HEK293T (cell line): ENCODE results near the gene EHMT2.
"Not testable (repeated sequence)": the region's sequence is repeated elsewhere in the genome, so short reads cannot be mapped to it uniquely, and the experiment has no call there.

Experiments
- CTCF ChIA-PET: fragments of 350-600 bp; formaldehyde crosslinking; extraction: SDS; loops from one replicate; lab custom pipeline; 2021; ENCODE audit warnings: antibody characterized with exemption, inconsistent platforms; lab: Yijun Ruan, JAX
- POLR2A ChIA-PET: fragments of 350-600 bp; formaldehyde crosslinking; extraction: SDS; loops from one replicate; lab custom pipeline; 2020; ENCODE audit warnings: antibody characterized with exemption, inconsistent platforms; lab: Yijun Ruan, JAX
- DNase-seq: peaks from one replicate; pipeline ENCODE4 v3.0.0; 2012; ENCODE audit warnings: mixed read lengths; ENCODE audit errors: extremely low spot score
- ARNT ChIP-seq: fragments of 450-650 bp; IDR thresholded peaks from 2 replicates; pipeline ENCODE4 v1.6.1; 2017; ENCODE audit warnings: mild to moderate bottlenecking
- BHLHE40 ChIP-seq: fragments of 450-650 bp; IDR thresholded peaks from 2 replicates; pipeline ENCODE4 v1.6.1; 2016; ENCODE audit warnings: mild to moderate bottlenecking, moderate library complexity, borderline replicate concordance
- CTBP1 ChIP-seq: fragments of 450-650 bp; IDR thresholded peaks from 2 replicates; pipeline ENCODE4 v1.6.1; 2016; ENCODE audit warnings: borderline replicate concordance
- ELF4 ChIP-seq: fragments of 450-650 bp; IDR thresholded peaks from 2 replicates; pipeline ENCODE4 v1.6.1; 2017; ENCODE audit warnings: antibody characterized with exemption
- FOXA1 ChIP-seq: fragments of 450-650 bp; IDR thresholded peaks from 2 replicates; pipeline ENCODE4 v1.6.1; 2016; ENCODE audit warnings: mild to moderate bottlenecking
- FOXK2 ChIP-seq: fragments of 450-650 bp; IDR thresholded peaks from 2 replicates; pipeline ENCODE4 v1.6.1; 2016; ENCODE audit warnings: mild to moderate bottlenecking
- FOXM1 ChIP-seq: fragments of 450-650 bp; IDR thresholded peaks from 2 replicates; pipeline ENCODE4 v1.6.1; 2017; ENCODE audit warnings: mild to moderate bottlenecking, borderline replicate concordance
- HDGF ChIP-seq: fragments of 450-650 bp; IDR thresholded peaks from 2 replicates; pipeline ENCODE4 v1.6.1; 2017; ENCODE audit warnings: antibody characterized with exemption, borderline replicate concordance
- L3MBTL2 ChIP-seq: fragments of 450-650 bp; conservative IDR thresholded peaks from 2 replicates; pipeline ENCODE4 v1.6.1; 2016; ENCODE audit warnings: mild to moderate bottlenecking
- LEF1 ChIP-seq: fragments of 450-650 bp; IDR thresholded peaks from 2 replicates; pipeline ENCODE4 v1.6.1; 2017; ENCODE audit warnings: mild to moderate bottlenecking, borderline replicate concordance
- NFRKB ChIP-seq: fragments of 450-650 bp; IDR thresholded peaks from 2 replicates; pipeline ENCODE4 v1.6.1; 2016; ENCODE audit warnings: mild to moderate bottlenecking, moderate library complexity
- PKNOX1 ChIP-seq: fragments of 450-650 bp; IDR thresholded peaks from 2 replicates; pipeline ENCODE4 v1.6.1; 2016
- SP1 ChIP-seq: fragments of 450-650 bp; IDR thresholded peaks from 2 replicates; pipeline ENCODE4 v1.6.1; 2017
- SUZ12 ChIP-seq: fragments of 450-650 bp; IDR thresholded peaks from 2 replicates; pipeline ENCODE4 v1.6.1; 2016; ENCODE audit warnings: mild to moderate bottlenecking
- TARDBP ChIP-seq: fragments of 450-650 bp; IDR thresholded peaks from 2 replicates; pipeline ENCODE4 v1.6.1; 2016
- ZNF384 ChIP-seq: fragments of 450-650 bp; IDR thresholded peaks from 2 replicates; pipeline ENCODE4 v1.6.1; 2016

EHMT2 gene

GRCh38 chr6:31838968-31839367 lies 58.5 kb downstream of the EHMT2 start:
- ChIA-PET CTCF (interaction anchor here (0.8 to 1.0 kb wide), 2 partner anchors 84 to 114 kb away, joined by 3 to 5 read pairs; no protein-coding TSS in a partner anchor), POLR2A (interaction anchor here (0.9 to 12.0 kb wide), 5 partner anchors 8 to 34 kb away, joined by 4 to 104 read pairs (median 5); partner anchors contain the start of genes HSPA1A, HSPA1L, LSM2 and NEU1)
- TF ChIP-seq FOXA1 = no peak
- TF ChIP-seq PKNOX1 = no peak
- TF ChIP-seq LEF1 = no peak
- TF ChIP-seq HDGF = no peak
- no peak for TF ChIP-seq CTBP1
- no peak for DNase-seq

- CTCF ChIA-PET, DNase-seq: not testable (repeated sequence)
- POLR2A ChIA-PET = interaction anchor here (0.9 to 12.0 kb wide), 4 partner anchors 9 to 28 kb away, joined by 4 to 104 read pairs (median 16); partner anchors contain the start of genes HSPA1A, HSPA1B, HSPA1L and NEU1
Measured at GRCh38 chr6:31838114-31838553, 59.4 kb downstream of the EHMT2 start.

GRCh38 chr6:31837369-31838113 lies 60.0 kb downstream of the EHMT2 start:
- CTCF ChIA-PET = interaction anchor here (0.8 kb wide), 1 partner anchor 11 kb away, joined by 3 read pairs; no protein-coding TSS in a partner anchor
- POLR2A ChIA-PET = interaction anchor here (0.7 to 12.0 kb wide), 9 partner anchors 10 to 177 kb away, joined by 3 to 104 read pairs (median 5); partner anchors contain the start of genes C6orf47, HSPA1A, HSPA1B and HSPA1L
- TF ChIP-seq HDGF = no peak
- TF ChIP-seq NFRKB = no peak
- TF ChIP-seq ELF4 = no peak
- no peak for TF ChIP-seq SUZ12
- TF ChIP-seq PKNOX1 = no peak
- TF ChIP-seq FOXM1 = no peak
- TF ChIP-seq L3MBTL2 = no peak
- TF ChIP-seq TARDBP = no peak
- no peak for TF ChIP-seq FOXK2
- TF ChIP-seq LEF1 = no peak
- no peak for DNase-seq

- no peak for TF ChIP-seq NFRKB
- no peak for TF ChIP-seq TARDBP
- TF ChIP-seq HDGF = no peak
- TF ChIP-seq SUZ12 = no peak
- TF ChIP-seq L3MBTL2 = no peak
- no peak for TF ChIP-seq ARNT
- no peak for TF ChIP-seq FOXK2
- TF ChIP-seq BHLHE40 = no peak
- no peak for TF ChIP-seq CTBP1
- TF ChIP-seq ELF4 = no peak
- no peak for TF ChIP-seq LEF1
- TF ChIP-seq SP1 = no peak
- TF ChIP-seq PKNOX1 = no peak
- TF ChIP-seq ZNF384 = no peak
- no peak for TF ChIP-seq FOXM1
- no peak for TF ChIP-seq FOXA1
- CTCF ChIA-PET = interaction anchor here (0.8 kb wide), 1 partner anchor 10 kb away, joined by 3 read pairs; no protein-coding TSS in a partner anchor
- POLR2A ChIA-PET = interaction anchor here (0.7 to 12.0 kb wide), 11 partner anchors 7 to 176 kb away, joined by 3 to 104 read pairs (median 5); partner anchors contain the start of genes ABHD16A, C6orf47, HSPA1A and HSPA1B
- DNase-seq = no peak
Measured at GRCh38 chr6:31836474-31837368, 60.8 kb downstream of the EHMT2 start.

GRCh38 chr6:31836047-31836473 lies 61.4 kb downstream of the EHMT2 start:
- no peak for TF ChIP-seq NFRKB
- no peak for TF ChIP-seq PKNOX1
- no peak for TF ChIP-seq LEF1
- ChIA-PET CTCF (interaction anchor here (0.7 kb wide), 1 partner anchor 58 kb away, joined by 6 read pairs; no protein-coding TSS in a partner anchor), POLR2A (interaction anchor here (0.9 to 12.0 kb wide), 10 partner anchors 8 to 175 kb away, joined by 3 to 104 read pairs (median 6); partner anchors contain the start of genes ABHD16A, C6orf47, HSPA1A and HSPA1B)
- no peak for DNase-seq
